HG03060 (cell line): Measurements from ENCODE around the gene SORCS3.
A peak's percentile ranks its signal among the peaks of the same experiment; 100 is the strongest.

Source experiments
- ATAC-seq: cut with Tn5 transposase; IDR thresholded peaks from one replicate; pipeline ENCODE4 v1.9.1; 2021; ENCODE audit warnings: low read depth, moderate number of reproducible peaks; ENCODE audit not compliant: unreplicated experiment

The SORCS3 gene

DNA sequence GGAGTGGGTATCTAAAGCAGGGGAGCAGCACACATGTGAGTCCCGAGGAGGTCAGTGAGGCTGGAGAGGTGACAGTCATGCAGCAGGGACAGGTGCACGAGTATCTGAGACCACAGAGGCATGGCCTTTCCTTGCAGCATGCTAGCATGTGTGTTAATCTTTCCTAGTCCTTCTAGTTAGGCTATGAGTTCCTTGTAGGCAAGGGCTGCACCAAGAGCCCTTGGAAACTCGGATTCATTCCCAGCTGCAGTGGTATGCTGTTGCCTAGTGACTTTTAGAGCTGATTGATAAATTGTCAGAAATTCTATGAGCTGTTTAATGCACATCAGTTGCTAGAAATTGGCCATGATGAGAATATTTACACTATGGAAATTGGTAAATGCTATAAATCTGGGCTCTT, 132.0 kb downstream of the SORCS3 start:
- ATAC-seq = no peak

DNA sequence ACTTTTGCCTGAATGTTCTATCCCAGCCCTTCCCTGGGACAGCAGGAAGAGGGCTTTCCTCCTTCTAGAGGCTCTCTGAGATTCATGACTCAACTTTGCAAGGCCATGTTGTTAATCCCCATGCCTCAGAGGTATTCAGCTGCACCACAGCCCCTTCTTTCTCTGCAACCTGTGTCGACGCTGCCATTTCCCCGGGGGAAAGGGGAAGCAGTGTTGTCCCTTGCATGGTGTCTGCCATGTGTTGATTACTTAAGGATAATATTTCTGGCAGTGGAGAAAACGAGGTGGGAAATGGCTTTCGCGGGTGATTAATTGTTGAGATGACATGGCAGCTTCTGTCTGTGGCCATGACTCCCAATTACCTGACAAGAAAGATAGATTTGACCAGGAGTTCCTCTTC, 133.1 kb downstream of the SORCS3 start:
- ATAC-seq = no peak

DNA sequence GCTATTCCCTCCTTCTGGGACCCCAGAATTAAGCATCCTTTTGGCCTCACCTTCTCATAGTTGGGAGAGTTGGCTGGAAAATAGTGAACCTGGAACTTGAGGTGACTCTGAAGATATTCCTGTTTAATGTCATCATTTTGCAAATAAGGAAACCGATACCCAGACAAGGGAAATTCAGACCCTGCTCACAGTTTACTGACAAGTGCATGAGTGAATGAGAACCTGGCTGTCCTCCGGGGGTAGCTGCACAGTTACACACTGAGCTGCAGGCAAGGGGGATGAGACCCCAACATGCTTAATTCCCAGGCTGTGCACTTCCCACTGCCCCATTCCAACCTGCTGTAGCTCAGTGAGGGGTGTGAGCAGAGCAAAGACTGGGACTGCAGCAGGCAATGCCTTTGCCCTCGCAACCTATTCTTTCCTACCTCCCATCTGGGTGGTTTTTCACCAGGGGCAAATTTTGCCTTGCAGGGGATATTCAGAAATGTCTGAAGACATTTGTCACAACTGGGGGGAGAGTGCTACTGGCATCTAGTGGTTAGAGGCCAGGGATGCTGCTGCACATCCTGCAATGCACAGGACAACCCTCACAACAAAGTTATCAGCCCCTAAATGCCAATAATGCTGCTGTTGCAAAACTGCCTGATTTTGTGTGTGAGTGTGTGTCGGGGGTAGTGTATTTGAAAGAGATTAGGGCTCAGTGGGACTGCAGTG, 136.2 kb downstream of the SORCS3 start:
- ATAC-seq = no peak

GRCh38 chr10:104778371-104778770, 137.3 kb downstream of the SORCS3 start:
- no peak for ATAC-seq

DNA sequence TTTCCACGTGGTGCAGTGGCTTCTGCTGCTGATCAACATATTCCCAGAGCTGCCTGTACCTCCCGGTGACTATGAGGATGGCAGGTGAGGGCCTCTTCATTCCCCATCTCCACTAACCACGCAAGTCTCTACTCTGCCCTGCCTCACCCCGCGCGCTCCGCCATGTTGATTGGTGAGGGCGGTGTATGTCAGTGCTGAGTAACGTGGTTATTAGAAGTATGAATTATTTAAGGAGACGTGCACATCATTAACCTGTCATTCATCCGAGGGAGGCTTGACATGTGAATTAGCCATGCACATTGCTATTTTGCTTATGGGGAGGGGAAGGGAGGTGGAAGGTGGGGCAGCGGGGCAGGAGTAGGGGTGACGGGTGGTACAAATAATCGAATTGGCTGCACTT, 138.6 kb downstream of the SORCS3 start:
- no peak for ATAC-seq

DNA sequence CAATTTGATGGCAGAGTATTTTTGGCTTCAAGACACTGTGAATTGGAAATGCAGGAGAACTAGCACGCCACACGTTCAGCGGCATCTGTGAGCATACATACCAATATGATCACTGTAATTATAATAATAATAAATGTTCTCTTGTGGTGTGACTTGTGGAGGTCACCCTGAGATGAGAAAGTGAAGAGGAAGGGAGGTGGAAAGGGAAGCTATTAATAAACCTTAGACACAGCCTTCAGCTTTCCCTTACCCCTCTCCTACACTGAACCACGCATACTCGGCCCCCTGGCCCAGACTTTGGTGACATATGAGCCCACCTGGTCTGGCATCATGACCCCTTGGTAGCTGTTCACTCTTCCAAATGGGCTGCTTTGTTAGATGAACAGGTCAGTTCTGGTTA, 139.1 kb downstream of the SORCS3 start:
- ATAC-seq = no peak

DNA sequence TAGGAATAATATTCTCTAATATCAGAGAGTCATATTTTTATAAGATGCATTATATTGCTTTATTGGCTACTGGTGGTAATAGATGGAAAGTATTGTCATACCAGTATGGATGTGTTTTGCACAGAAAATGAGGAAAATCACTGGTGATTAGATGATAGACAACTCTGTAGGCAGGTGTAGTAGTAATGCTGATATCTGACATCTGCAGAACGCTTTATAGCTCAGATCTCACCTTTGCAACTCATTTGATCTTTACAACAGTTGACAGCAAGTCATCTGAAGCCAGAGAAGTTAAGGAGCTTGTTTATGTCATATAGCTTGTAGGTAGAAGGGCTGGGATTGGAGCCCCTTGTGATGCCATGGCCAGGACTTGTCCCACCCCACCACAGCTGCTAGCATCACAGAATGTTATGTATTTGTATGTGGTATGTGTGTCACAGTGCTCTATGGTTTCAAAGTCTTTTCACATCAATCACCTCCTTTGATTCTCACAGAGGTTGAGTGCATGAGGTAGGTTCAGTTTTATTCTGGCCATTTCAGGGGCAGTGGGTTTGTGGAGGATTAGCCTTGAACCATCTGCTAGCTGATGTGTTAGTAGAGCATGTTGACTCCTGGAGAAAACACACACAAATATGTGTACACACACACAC, 140.0 kb downstream of the SORCS3 start:
- no peak for ATAC-seq

- ATAC-seq = no peak
Observed at GRCh38 chr10:104784452-104784851, 143.4 kb downstream of the SORCS3 start.

DNA sequence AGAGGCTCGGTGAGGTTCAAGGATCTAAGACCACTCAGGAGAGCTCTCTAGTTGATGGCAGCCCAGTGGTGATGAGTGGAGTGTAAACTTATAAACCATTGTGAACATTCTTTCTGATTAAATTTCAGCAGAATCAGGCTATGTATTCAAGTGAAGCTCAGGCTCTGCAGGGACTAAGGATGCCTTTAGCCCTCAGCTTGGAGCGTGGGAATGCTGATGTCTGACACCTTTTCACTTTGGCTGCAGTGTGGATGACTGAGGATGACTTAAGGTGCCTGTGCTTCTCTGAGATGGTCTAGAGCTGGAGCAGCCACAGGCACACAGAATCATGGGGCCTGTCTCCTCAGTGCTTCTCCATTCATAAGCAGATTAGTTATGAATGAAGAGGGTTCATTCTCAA, 150.4 kb downstream of the SORCS3 start:
- ATAC-seq = no peak

- ATAC-seq = no peak
Observed at GRCh38 chr10:104795411-104795810, 154.3 kb downstream of the SORCS3 start.

DNA sequence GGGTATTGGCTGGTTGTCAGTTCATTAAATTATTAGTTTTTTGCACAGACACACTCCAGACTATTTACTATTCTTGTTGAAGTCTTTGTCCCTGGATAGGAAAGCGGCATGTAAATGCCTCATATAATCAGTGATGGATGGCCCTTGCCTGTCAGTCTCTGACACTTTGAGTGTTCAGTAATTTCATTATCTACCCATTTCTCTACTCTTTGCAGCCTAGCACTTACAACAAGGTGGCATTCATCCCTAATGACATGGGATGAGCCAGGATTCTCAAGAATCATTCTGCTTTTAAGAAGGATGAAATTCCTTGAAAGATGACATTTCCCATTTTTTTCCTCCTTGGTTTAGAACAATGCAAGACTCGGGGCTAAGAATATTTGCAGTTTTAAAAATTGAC, 155.7 kb downstream of the SORCS3 start:
- no peak for ATAC-seq

DNA sequence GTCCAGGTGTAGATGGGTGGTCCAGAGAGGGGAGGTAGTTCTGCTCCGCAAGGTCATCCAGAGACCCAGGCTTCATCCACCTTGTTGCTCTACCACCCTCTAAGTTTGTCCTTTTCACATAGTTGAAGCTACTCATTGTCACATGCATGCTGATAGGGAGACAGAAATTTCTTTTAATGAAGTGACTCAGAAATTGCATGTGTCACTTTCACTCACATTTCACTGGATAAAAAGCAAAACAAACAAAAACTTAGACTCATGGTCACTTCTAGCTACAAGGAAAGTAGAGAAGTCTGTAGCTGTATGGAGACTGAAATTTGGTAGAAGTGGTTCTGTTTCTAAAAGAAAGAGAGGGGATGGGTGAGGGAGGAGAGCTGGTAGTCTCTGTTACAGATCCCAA, 161.9 kb downstream of the SORCS3 start:
- no peak for ATAC-seq

- no peak for ATAC-seq
Observed at GRCh38 chr10:104804880-104805279, 163.8 kb downstream of the SORCS3 start.

GRCh38 chr10:104806801-104807200, 165.7 kb downstream of the SORCS3 start:
- no peak for ATAC-seq

DNA sequence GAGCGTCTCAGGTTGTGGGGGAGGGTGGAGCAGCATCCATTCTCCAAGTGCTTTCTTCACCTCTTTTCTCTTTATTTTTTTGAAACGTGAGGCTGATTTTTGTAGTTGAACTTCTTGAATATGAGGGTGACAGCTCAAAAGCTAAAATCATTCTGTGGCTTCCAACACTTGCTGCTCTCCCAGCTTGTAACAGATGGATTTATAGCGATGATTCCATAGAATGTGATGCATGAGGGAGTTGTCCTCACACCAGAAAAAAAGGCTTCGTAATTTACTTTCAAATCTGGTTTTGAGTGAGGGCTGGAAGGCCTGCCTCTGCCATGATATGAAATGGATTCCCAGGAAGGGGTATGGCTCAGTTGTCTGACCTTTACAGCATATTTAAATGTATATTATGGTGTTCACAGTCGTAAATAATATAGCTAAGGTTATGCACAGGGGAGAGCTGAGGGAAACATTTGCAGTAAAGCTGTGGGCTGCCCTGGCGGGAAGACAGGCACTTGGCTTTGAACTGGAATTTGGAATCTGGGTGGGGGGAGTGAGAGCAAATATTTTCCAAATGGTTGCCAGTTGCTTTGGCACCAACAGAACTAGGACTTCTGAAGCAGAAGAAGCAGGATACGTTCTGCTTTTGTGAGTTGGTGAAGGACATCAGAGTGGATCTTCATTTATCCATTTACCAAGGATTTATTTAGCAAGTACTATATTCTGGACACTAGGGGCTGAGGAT, 166.7 kb downstream of the SORCS3 start:
- ATAC-seq = no peak

DNA sequence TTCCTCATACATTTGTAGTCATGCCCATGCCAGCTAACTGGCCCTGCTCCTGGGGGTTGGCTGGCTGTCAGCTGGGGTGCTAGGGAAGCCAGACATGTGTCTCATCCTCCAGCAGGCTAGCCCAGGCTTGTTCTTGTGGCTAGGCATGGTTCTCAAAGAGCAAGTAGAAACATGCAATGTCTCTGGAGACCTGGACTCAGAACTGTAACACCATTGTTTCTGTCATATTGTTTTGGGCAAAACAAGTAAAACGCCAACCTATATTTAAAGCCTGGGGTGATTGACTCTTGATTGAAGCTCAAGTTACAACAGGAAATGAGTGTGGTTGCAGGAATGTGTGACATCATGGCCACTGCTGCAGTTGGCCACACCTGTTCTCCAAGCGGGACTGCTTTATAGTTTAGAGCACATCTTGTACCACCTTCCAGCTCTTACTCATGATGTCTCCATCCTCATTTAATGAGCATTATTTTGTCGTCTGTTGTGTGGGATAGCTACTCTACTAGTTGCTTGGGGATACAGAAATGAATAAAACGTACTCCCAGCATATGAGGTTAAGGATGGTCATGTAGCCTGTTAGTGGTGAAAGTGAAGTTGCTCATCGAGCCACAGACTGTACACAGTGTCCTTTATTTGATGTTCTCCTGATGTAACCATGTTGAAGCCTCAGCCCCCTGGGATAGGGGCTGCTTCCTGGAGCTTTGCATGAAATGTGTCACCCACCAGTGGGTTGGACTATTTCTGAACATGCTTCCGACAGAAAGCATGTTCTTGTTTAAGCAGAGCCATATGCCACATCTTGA, 168.4 kb downstream of the SORCS3 start:
- ATAC-seq = peak; percentile 73

DNA sequence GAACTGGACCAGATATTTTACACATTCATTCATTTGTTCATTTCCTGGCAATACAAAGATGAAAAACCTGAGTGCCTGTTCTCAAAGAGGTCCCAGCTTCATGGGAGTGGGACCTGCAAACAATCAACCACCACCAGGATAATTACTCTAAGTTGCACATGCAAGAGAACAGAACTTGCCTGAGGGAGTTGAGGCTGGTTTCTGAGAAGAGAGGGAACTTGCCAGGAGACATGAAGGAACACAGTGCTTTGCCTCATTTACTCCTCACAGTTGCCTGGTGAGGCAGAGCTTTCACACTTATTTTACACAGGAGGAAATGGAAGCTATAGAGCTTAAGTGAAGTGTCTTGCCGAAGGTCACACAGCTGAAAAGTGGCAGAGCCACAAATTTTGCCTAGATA, 170.1 kb downstream of the SORCS3 start:
- no peak for ATAC-seq

DNA sequence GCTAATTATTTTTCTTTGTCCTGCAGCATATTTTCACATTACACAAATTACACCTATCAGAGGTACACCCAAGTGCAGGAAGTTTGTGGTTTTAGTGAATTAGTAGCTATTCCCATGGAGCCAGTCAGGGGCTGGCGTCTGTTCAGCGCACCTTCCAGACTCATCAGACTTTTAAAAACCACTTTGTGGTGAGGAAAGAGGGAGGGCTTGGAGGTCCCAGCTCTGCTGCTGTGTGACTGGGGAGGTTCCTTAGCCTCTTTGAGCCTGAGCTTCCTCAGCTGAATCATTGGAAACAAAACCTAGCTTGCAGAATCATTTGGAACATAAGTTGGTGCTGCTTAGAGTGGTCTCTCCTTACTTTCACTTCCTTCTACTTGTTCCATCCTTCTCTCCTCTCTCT, 175.4 kb downstream of the SORCS3 start:
- no peak for ATAC-seq

- no peak for ATAC-seq
Observed at GRCh38 chr10:104819731-104820130, 178.6 kb downstream of the SORCS3 start.

- ATAC-seq = no peak
Observed at GRCh38 chr10:104822088-104822487, 181.0 kb downstream of the SORCS3 start.
